Gastroesophageal sphincter (tissue), 4 donors: ENCODE data around the gene APPBP2. TPM values are rescaled to one million over a fixed set of nuclear protein-coding genes. Genes with fewer than 3 reads are reported as not detected.
"Not testable (repeated sequence)": the region's sequence is repeated elsewhere in the genome, so short reads cannot be mapped to it uniquely, and the experiment has no call there.

Experiments used
- ATAC-seq: fragments of 150-250 bp; one replicate; pipeline ENCODE4 v1.9.1; 2016; ENCODE audit warnings: mild to moderate bottlenecking, moderate library complexity
- H3K27ac ChIP-seq, 4 donors: fragments of 200-600 bp; sonication (generic) in 3 of 4; 1 replicate in 3 of 4; 2 replicates in 1 of 4; pipeline ENCODE4 v1.5.1; 2016 to 2019
- H3K27me3 ChIP-seq: fragments of 200-600 bp; sonication (generic); one replicate; pipeline ENCODE4 v1.5.1; 2019
- H3K36me3 ChIP-seq, 2 donors: fragments of 200-600 bp; sonication (generic); one replicate each; pipeline ENCODE4 v1.5.1; 2019; ENCODE audit warnings: control low read depth in 1 of 2
- H3K4me1 ChIP-seq, 3 donors: fragments of 200-600 bp; sonication (generic); 1 replicate in 2 of 3; 2 replicates in 1 of 3; pipeline ENCODE4 v1.5.1; 2016 to 2019; ENCODE audit warnings: control low read depth in 2 of 3
- H3K4me3 ChIP-seq, 2 donors: fragments of 200-600 bp; sonication (generic); one replicate each; pipeline ENCODE4 v1.5.1; 2019; ENCODE audit warnings: mild to moderate bottlenecking in 1 of 2, moderate library complexity in 1 of 2
- H3K9me3 ChIP-seq, 3 donors: fragments of 200-600 bp; sonication (generic); one replicate each; pipeline ENCODE4 v1.5.1; 2017 to 2019; ENCODE audit warnings: control low read depth in 2 of 3
- CTCF ChIP-seq, 4 experiments: fragments of 200-600 bp in 2 of 4; fragments of 450-650 bp in 2 of 4; sonication (generic) in 1 of 4; IDR thresholded peaks; one replicate each; pipeline ENCODE4 v1.5.1; 2017 to 2019; ENCODE audit warnings: antibody characterized with exemption in 4 of 4, mild to moderate bottlenecking in 2 of 4, moderate library complexity in 2 of 4
- EP300 ChIP-seq: sonication (generic); formaldehyde crosslinking; IDR thresholded peaks from one replicate; pipeline ENCODE4 v1.6.1; 2017; ENCODE audit warnings: antibody characterized with exemption, mild to moderate bottlenecking
- POLR2A ChIP-seq, 2 donors: fragments of 450-650 bp; IDR thresholded peaks; one replicate each; pipeline ENCODE4 v1.6.1; 2017; ENCODE audit warnings: antibody characterized with exemption in 2 of 2, mild to moderate bottlenecking in 2 of 2, moderate library complexity in 1 of 2
- POLR2AphosphoS5 ChIP-seq: sonication (generic); formaldehyde crosslinking; IDR thresholded peaks from one replicate; pipeline ENCODE4 v1.6.1; 2017; ENCODE audit warnings: antibody characterized with exemption
- WGBS, 2 donors: methylation state at CpG; one replicate each; pipeline ENCODE4 v1.1.5; 2018; ENCODE audit warnings: low coverage in 1 of 2; 5-methylcytosine and 5-hydroxymethylcytosine counted together
- total RNA-seq, 4 donors: library from RNA; depleted of rRNA; stranded (reverse); fragments of >200 nt; gene quantifications; one replicate each; pipeline ENCODE4 v1.1.0, GENCODE V29; 2016

Gene APPBP2
- total RNA-seq, 4 donors from 2014 or later: 30.0 to 39.2 (median 34.4) TPM

GRCh38 chr17:60423865-60424264 is 102.2 kb downstream of the APPBP2 start:
- no peak for TF ChIP-seq POLR2AphosphoS5
- TF ChIP-seq CTCF (IDR thresholded peaks at IDR 0.05): no peak
- TF ChIP-seq POLR2A (IDR thresholded peaks at IDR 0.05): no peak
- TF ChIP-seq EP300: no peak
- no peak overlapping the region for H3K4me3 ChIP-seq
- peaks cover 0 to 17% (median 0%) of the 10 kb centered on the region in 3 donors for H3K4me1 ChIP-seq
- no peaks in the 10 kb centered on the region for H3K27me3 ChIP-seq
- WGBS, 2 donors: 72% methylated on average over 2 of the region's 3 CpGs; no CpG with 5 or more reads in 1 of the 2 donors
- no peak for ATAC-seq
- H3K9me3 ChIP-seq: no peaks in the 10 kb centered on the region
- no peaks in the 10 kb centered on the region for H3K36me3 ChIP-seq
- no peak overlapping the region for H3K27ac ChIP-seq

- 66% methylated on average over 4 of the region's 18 CpGs; no CpG with 5 or more reads in 1 of the 2 donors for WGBS, 2 donors
These were observed 103.8 kb downstream of the APPBP2 start, which contains the start of gene CHCT1 for GRCh38 chr17:60422162-60422665. Gene CHCT1, plus strand, starts transcription at chr17:60422489. Its CDS starts 104 bp downstream, at chr17:60422593.

GRCh38 chr17:60421273-60422161 is 104.5 kb downstream of the APPBP2 start:
- Histone ChIP-seq H3K9me3 (no peaks in the 10 kb centered on the region), H3K4me1 (peaks cover 0 to 17% (median 0%) of the 10 kb centered on the region in 3 donors), H3K27ac (peak overlapping the region in 1 of 4 donors; percentile 68), H3K4me3 (peak overlapping the region; percentile 32 to 56), H3K36me3 (no peaks in the 10 kb centered on the region), H3K27me3 (no peaks in the 10 kb centered on the region)
- 0 to 14% methylated on average over 5 to 8 of the region's 66 CpGs for WGBS, 2 donors
- no peak for TF ChIP-seq POLR2A (IDR thresholded peaks at IDR 0.05)
- TF ChIP-seq CTCF (IDR thresholded peaks at IDR 0.05): peak; percentile 78 to 96 (median 86)
- ATAC-seq: peak; percentile 91

More at GRCh38 chr17:60422162-60422665, 103.8 kb downstream of the APPBP2 start, which contains the start of gene CHCT1:
- no peaks in the 10 kb centered on the region for H3K27me3 ChIP-seq
- peak within 1 kb of the TSS in 1 of 4 donors; percentile 68 for H3K27ac ChIP-seq
- no peak for TF ChIP-seq POLR2AphosphoS5
- no peak for TF ChIP-seq CTCF (IDR thresholded peaks at IDR 0.05)
- TF ChIP-seq EP300: no peak
- no peak for TF ChIP-seq POLR2A (IDR thresholded peaks at IDR 0.05)
- H3K4me3 ChIP-seq: peak within 1 kb of the TSS; percentile 32 to 56
- H3K9me3 ChIP-seq: no peaks in the 10 kb centered on the region
- no peak for ATAC-seq
- no peaks in the 10 kb centered on the region for H3K36me3 ChIP-seq
- peaks cover 0 to 17% (median 0%) of the 10 kb centered on the region in 3 donors for H3K4me1 ChIP-seq

GRCh38 chr17:60419875-60420274 is 106.2 kb downstream of the APPBP2 start:
- H3K36me3 ChIP-seq, H3K9me3 ChIP-seq, H3K27ac ChIP-seq, H3K4me3 ChIP-seq, ATAC-seq, H3K27me3 ChIP-seq: not testable (repeated sequence)
- WGBS, 2 donors: 80 to 96% methylated on average over 3 to 7 of the region's 7 CpGs
- peaks cover 0 to 17% (median 0%) of the 10 kb centered on the region in 3 donors for H3K4me1 ChIP-seq

- H3K9me3 ChIP-seq, H3K27ac ChIP-seq, H3K36me3 ChIP-seq, H3K27me3 ChIP-seq, H3K4me3 ChIP-seq, ATAC-seq: not testable (repeated sequence)
- 85 to 92% methylated on average over 4 of the region's 4 CpGs for WGBS, 2 donors
- peaks cover 0 to 17% (median 0%) of the 10 kb centered on the region in 3 donors for H3K4me1 ChIP-seq
These were observed 107.0 kb downstream of the APPBP2 start for GRCh38 chr17:60419003-60419402.
